NCI-H345 (cell line): ENCODE results near the gene EEF1AKMT1.
A peak's percentile ranks its signal among the peaks of the same experiment; 100 is the strongest.

Experiments used
- DNase-seq: peaks from one replicate; lab custom pipeline; 2025; lab: John Stamatoyannopoulos, UW

EEF1AKMT1 gene

DNA sequence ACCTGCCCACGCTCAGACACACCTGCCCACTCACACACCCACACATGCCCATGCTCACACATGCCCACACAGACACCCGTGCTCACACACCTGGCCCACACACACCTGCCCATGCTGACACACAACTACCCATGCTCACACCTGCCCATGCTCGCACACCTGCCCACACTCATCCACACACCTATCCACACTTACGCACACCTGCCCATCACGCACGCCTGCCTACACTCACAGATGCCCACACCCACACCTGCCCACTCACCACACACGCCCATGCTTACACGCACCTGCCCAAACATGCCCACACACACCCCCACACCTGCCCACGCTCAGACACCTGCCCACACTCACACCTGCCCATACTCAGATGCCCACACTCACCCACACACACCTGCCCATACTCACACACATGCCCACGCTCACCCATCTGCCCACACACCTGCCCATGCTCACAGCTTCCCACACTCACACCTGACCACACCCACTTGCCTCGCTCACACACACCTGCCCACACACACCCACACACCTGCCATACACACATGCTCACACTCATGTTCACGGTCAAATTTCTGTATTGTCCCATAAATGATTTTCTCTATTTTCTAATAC lies 54.7 kb downstream of the EEF1AKMT1 start:
- DNase-seq: no peak

DNA sequence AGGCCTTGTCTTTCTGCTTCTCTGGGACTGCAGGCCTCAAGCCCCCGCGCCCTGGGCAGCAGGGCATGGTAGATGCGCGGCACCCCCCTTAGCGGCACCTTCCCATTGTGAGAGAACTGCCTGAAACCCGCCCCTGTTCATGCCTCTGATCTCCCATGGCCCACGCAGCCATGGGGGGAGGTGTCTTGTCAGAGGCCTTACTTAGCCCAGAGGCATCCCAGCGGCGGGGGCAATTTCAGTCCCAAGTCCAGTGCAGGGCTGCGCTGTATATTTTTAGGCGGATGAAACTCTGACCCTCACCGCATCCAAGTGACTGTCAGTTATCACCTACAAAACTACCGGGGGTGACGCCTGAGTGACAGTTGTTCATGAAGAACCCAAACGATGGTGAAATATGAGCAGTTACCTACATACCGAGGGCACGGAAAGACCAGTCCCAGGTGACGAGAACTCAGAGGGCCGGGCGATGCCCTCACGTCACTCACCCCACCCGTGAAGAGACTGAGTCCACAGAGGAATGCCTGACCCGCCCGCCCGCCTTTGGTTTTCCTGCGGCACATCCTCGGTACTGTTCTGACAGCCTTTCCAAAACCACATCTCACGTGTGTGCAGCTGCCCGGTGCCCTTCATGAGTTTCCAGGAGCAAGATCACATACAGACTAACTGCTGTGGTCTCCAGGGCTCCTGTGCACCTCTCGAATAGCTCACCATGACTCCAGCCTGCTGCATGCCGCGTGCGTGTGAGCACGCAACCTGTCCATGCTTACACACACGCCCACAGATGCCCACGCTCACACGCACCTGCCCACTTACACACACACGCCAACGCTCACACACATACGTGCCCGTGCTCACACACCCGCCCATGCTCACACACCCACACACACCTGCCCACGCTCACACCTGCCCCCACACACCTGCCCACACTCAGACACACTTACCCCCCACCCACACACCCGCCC lies 55.9 kb downstream of the EEF1AKMT1 start:
- no peak for DNase-seq

DNA sequence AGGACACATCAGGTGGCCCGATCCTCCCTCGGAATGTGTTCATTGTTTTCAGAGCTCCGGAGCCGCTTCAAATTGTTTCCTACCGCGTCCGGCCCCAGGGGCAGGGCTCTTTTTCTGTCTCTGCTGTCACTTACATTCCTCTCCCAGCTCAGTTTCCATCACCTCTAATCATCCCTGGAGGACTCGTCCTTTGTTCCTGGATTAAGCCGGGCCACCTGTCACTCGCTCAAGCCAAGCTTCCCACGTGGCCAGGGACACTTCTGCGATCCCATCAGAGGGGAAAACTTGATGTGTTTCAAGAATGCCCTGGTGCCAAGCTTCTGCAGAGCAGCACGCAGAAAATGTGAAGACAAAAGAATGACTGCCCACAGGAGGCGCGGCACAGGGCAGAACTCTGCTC lies 56.8 kb downstream of the EEF1AKMT1 start:
- peak; percentile 27 for DNase-seq

DNA sequence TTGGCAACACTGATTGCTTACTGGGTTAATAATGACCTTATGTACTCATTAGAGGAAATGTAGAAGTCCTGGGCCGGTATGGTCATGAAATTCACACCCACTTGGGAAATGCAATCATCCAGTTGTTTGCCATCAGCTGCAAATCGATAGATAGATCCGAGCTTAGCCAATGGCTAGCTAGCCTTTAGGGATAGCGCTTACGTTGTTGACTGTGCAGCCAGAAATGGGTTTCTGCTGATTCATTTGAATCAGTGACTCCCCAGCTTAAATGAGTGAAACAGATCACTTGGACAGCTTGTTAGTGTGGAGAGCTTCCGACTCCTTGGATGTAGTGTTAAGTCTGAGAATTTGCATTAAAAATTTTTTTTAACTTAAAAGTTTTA lies 58.4 kb downstream of the EEF1AKMT1 start:
- DNase-seq: no peak

DNA sequence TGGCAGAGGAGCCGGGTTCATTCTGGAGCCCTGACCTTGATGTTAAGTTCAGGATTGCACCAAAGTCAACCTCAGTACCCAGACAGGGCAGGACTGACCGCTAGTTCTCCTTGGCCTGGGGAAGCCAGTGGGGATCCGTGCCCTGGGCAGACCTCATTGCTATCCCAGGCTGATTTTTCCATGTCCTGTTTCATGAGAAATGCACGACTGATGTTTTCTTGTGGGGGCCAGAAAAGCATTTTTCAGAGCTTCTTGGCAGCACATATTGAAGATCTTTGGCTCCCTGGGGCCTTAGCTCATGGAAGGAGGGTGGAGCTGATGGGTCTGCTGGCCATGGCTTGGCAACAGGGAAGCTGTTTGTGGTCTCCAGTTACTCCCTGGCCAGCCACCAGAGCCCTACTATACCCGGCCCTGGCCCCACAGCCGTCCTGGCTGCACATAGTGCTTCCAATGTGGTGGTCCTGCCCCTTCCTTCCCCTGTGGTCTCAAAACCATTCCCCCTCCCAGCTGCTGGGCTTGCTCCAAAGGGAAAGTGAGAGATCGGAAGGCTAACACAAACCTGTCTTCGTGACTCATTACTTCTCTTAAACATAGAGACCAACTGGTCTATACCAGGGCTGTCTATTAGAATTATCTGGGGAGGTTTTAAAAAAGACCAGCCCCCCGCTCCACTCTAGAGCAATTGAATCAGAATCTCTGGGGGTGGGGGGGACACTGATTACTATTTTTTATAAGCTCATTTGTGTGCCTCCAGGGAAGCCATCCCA lies 59.0 kb downstream of the EEF1AKMT1 start:
- DNase-seq: no peak

DNA sequence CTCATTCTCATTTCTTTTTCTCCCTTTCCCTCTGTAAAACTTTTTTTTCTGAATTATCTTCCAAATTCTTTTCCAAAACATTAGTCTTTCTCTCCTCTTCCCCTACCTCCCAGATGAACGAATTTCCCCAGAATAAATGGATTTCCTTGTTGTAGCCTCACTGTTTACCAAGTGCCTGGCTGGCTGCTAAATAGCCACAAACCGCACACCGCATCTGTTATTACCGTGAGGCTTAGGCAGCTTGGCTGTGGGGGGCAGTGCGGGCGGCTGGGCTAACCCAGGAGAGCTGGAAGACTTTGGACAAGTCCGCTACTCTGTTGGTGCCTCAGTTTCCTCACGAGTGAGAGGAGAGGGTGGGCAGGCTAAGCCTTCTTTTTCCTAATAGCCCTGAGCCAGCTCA lies 59.6 kb downstream of the EEF1AKMT1 start:
- DNase-seq: no peak

DNA sequence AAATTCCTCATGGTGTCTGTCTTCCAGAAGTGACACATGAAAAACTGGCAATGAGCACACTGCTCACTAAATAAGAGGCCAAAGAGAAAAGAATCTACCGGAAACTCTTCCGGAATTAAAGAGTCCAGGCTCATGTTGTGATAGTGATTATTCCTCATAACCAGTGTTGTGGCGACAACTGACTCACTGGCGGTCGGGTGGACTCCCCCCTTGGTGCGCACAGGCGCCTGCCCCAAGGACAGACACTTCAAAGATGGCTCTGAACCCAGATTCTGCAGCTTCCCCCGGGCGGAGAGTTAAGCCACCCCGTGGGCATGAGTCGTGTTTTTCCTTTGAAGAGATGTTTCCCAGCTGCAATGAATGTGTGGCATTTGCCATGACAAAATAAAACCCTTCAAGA lies 60.0 kb downstream of the EEF1AKMT1 start:
- DNase-seq: no peak

DNA sequence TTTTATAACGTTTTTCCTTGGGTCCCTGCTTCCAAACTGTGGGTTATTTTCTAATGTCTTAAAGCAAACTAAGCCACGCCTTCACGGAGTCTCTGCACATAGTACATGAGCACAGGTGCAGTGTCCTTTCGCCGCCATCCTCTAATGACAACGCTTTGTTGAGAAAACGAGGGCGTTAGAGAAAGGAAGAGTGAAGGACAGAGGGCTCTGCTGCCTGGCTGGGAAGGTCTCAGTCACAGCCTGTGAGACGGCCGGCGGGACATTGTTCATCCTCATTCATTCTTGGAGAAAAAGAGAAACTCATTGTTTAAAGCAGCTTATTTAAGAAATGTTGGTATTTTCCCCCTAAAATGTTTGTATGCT lies 60.8 kb downstream of the EEF1AKMT1 start:
- DNase-seq: no peak

DNA sequence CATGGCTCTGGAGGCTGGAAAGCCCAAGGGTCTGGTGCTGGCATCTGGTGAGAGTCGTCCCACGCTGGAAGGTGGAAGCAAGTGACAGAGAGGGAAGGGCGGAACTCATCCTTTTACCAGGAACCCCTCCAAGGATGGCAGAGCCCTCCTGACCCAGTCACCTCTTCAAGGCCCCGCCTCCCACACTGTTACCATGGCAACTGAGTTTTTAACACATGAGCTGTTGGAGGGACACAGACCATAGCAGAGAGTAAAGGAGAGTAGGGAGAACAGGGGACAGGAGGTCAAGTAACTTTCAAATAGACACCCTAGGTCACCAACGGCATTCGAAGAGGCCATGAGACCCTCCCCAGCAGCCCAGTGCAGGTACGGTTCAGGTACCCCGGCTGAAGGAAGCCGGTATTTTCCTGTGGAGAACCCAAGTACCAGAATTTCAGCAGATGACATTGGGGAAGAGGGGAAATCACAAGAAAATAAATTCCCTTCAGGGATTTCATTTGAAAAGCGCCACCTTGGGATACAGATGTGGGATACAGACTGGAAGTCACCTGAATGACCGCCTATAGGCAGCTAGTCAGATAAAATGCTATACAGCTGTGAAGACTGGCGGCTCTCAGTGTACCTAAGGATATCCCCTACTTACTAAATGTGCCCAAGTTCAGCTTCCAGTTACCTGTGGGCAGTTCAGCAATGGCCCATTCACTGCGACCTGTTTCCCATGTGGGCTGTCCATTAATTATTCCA lies 62.3 kb downstream of the EEF1AKMT1 start:
- DNase-seq: no peak

DNA sequence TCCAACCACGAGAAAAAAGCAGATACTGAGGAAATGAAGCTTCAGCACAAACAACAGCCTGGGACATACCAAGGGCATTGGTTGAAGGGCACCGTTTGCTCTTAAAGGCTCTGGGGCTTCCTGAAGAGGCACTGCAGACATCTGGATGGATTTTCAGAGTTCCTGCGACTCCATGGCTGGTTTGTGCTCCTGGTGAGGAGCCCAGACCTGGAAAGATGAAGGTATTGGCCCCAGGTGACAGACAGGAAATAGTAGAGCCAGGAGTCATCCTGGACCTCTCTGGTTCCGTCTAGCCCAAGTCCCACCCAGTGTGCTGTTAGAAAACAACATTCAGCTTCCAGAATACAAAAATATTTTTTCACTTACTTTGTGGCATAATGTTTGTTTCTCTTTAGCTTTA lies 64.0 kb downstream of the EEF1AKMT1 start:
- no peak for DNase-seq

DNA sequence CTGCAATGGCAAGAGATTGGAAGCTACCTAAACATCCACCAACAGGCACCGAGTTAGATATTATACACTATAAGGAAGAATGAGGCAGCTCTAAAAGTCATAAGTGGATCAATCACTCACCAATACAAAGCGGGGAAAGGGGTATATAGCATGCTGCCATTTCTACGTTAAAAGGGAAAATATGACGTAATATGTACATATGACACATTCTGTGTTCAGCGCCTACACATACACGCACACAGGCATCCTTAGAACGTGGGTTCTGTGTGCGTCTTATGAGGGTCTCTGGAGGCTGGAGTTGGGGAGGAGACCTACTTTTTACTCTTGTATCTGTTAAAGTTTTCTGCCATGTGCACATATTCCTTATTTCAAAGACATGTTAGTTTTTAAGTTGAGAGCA lies 64.4 kb downstream of the EEF1AKMT1 start:
- DNase-seq: no peak

DNA sequence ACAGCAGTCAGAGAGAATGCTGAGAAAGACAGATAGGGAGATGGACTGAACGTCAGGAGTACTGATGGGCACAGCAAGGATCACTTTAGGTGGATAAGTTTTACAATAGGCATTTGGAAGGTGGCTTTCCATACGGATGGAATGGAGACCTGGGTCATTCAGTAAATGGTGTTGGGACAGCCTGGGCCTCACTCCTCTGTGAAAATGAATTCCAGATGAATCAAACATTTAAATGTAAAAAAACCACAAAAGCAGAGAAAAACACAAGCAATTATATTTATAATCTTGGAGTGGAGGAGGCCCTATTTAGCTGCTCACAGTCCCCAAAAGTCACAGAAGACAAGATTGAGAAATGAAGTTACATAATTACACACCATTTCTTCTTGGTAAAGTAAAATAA lies 65.5 kb downstream of the EEF1AKMT1 start:
- no peak for DNase-seq

DNA sequence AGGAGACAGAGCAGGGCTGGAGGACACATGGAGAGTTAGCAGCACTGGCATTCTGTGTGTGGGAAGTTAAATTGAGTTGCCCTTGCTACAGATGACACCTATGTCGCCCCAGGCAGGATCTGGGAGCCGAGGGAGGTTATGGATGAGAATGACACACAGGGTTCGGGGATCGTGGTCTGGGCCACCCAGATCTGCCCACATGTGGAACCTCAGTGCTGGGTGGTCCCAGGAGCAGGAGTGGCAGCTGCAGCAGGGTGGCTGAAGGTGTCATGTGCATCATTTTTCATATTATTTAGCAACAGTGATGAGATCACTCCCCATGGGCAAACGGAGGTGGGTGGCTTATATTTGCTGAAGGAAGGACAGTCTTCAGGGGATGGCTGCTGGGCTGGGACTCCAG lies 67.1 kb downstream of the EEF1AKMT1 start:
- DNase-seq: no peak

DNA sequence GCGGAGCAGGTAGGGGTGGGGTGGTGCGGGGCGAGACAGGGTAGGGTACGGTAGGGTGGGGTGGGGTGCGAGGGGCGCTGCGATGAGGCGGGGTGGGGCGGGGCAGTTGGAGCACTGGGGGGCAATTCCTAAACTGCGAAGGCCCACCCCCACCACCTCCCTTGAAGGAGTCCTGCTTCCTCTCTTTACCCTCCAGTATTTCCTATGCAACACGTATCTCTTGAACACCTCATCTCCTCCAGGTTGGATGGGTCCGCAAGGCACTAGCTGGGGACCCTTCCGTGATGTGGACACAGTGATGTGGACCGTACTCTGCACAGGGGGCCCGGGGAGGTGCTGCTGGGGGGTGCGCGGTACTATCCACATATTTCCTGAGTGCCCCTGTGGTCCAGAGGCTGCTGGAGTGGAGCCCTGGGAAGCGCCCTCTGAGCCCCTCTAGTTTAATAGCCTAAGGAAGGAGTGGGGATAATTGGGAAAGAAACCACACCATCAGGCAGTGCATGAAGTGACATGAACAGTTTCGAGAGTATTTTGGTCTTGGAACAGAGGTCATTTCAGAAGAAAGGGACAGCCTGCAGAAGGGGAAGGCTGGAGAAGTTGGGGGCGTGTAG lies 69.2 kb downstream of the EEF1AKMT1 start:
- no peak for DNase-seq

DNA sequence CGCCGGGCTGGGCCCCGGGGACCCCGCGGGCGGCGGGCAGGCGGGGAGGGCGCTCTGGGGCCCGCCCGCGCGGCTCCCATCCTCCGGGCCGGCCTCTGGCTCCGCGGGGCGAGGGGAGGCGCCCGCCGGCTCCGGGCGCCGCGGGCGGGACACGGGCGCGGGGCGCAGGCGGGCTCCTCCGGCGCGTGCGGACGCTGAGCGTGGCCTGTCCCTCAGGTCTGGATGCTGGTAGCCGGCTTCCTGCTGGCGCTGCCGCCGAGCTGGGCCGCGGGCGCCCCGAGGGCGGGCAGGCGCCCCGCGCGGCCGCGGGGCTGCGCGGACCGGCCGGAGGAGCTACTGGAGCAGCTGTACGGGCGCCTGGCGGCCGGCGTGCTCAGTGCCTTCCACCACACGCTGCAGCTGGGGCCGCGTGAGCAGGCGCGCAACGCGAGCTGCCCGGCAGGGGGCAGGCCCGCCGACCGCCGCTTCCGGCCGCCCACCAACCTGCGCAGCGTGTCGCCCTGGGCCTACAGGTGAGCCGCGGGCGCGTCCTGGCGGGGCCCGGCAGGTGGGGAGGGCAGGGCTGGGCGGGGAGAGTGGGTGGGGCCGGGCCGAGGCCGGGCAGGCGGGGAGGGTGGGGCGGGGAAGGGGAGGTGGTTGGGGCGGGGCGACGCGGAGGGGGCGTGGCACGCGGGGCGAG lies 69.8 kb downstream of the EEF1AKMT1 start:
- DNase-seq: peak; percentile 83

DNA sequence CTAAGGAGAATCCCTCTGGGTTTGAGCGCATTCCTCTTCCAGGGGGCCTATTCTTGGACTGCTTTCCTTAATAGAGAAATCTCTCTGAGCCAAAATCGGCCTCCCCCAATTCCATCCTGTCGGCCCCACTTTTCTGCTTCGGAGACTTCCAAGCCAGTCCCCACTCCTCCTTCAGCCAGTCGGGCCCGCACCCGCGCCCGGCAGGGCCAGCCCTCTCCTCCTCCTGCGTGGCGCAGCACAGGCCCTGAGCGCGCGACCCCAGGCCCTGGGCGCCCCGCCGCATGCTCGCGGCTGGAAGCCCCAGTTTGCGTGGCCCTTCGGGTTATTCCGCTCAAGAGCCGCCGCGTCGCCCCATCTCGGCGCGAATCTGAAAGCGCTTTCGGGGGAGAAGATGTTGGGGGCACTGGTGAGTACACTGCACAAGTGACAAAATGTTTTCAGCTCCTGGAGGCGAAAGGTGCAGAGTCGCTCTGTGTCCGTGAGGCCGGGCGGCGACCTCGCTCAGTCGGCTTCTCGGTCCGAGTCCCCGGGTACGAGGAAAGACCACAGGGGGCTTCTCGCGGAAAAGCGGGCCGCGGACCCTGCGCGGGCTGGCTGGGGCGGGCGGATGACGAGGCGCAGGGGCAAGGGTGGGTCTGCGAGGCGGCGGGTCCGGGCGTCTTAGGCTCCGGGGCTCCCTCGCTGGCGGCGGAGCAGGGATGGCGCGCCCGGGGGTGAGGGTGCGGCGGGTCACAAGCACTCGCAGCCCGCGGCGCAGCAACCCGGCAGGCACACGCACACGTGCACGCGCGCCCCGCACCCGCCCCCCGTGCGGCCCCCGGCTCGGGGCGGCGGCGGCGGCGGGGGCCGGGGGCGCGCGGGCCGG lies 70.6 kb downstream of the EEF1AKMT1 start, which contains the start of gene IL17D:
Gene IL17D (plus strand): TSS at position 785 of the 865 bp plus-strand sequence. CDS start 303 bp downstream, outside the sequence.
- peak; percentile 31 for DNase-seq

DNA sequence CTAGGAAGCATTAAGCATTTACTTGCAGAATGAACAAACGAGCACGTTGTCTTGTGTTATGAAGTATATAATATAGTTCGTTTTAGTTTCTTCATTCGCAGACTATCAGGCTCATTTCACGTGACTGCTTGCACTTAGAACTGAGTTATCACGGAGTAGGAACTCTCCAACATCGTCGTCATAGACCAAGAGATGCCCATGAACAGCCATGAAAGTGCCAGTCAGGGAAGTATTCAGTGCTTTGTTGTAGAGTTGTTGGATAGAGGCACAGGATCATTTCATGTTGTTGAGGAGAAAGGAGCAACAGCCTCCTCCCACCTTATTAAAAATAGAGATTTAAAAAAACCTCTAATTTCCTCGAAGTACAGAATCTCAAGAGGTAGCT lies 71.2 kb downstream of the EEF1AKMT1 start:
- DNase-seq: no peak

DNA sequence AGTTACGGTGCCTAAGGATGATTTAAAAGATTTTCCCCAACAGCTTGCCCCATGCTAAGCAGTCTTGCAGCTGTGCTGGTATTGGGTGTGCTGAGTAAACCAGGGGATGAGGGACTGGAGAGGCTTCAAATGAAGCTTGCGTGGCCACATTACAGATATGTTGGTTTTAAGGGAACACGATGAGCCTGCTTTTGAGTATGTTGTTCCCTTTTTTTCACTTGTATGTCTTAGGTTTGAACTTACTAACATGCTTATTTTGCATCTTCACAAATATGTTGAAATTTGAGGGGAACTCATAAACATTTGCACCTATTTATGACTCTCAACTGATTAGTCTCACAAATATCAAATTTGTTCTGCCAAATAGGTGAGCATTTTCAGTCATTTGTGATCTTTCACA lies 72.3 kb downstream of the EEF1AKMT1 start:
- no peak for DNase-seq

DNA sequence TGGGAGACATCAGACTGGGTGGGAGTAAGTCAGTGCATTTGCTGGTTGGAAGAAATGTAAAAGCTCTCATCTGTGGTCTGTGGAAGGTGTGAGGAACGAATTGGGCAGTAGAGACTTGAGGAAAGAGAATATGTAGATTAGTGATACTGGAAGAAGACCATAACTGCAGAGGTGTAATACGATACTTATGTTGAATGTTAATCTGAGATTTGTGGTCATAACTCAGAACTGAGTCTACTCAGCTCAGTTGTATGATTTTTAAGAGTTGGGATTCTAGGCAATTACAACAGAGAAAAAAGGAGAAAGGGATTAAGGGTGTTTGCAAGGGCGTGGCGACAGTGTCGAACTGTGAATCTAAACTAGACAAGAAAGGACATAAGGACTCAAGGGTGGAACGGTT lies 73.5 kb downstream of the EEF1AKMT1 start:
- no peak for DNase-seq

DNA sequence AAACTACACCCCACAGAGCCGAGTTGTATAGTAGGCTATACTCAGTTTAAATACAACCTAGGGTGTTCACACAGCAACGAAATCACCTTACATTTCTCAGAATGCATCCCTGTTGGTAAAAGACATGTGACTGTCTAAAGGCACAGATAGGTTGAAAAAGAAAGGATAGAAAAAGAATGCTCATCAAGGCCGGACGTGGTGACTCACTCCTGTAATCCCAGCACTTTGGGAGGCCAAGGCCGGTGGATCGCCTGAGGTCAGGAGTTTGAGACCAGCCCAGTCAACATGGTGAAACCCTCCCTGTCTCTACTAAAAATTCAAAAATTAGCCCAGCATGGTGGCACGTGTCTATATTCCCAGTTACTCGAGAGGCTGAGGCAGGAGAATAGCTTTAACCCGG lies 74.0 kb downstream of the EEF1AKMT1 start:
- no peak for DNase-seq
